Right lobe of liver (tissue), 4 donors: Measurements from ENCODE around the gene COL10A1.

Experiments
- POLR2A ChIP-seq: fragments of 450-650 bp; IDR thresholded peaks from one replicate; pipeline ENCODE4 v1.6.1; 2017; ENCODE audit warnings: antibody characterized with exemption, mild to moderate bottlenecking
- TF ChIP-seq, protein P1 (sequence below), 4 donors: fragments of 200-600 bp in 3 of 4; fragments of 450-650 bp in 1 of 4; IDR thresholded peaks; one replicate each; pipeline versions ENCODE4 v1.5.1 to v1.8.0; 2016 to 2022; ENCODE audit warnings: antibody characterized with exemption in 4 of 4, mild to moderate bottlenecking in 2 of 4
- donor health status: DM: no; HTN: no; CAD: no.
- donor health status: DM: no; HTN: no; CAD: no.
- donor health status: DM: no; HTN: yes; CAD: no.

DNA sequence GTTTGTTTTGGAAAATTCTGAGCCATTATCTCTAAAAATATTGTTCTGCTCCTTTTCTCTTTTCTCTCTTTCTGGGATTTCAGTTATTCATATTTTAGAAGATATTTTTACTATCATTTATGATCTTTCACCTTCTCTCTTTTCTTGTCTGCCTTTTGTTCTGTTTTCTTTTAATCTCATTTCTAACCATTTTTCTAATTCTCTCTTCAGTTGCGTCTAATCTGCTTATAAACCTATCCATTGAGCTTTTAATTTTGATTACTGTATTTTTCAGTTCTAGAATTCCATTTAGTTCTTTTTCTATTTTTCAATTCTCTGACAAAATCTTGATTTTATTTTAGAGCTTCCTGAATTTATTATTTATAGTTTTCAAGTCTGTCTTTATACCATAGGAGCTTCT, 42.2 kb upstream of the COL10A1 start:
- TF ChIP-seq, protein P1, sequence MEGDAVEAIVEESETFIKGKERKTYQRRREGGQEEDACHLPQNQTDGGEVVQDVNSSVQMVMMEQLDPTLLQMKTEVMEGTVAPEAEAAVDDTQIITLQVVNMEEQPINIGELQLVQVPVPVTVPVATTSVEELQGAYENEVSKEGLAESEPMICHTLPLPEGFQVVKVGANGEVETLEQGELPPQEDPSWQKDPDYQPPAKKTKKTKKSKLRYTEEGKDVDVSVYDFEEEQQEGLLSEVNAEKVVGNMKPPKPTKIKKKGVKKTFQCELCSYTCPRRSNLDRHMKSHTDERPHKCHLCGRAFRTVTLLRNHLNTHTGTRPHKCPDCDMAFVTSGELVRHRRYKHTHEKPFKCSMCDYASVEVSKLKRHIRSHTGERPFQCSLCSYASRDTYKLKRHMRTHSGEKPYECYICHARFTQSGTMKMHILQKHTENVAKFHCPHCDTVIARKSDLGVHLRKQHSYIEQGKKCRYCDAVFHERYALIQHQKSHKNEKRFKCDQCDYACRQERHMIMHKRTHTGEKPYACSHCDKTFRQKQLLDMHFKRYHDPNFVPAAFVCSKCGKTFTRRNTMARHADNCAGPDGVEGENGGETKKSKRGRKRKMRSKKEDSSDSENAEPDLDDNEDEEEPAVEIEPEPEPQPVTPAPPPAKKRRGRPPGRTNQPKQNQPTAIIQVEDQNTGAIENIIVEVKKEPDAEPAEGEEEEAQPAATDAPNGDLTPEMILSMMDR (IDR thresholded peaks at IDR 0.05) = no peak
- no peak for TF ChIP-seq POLR2A
